Subcutaneous abdominal adipose tissue (tissue), 5 donors: ENCODE results near the gene HOXC11.

Source experiments
- H3K27ac ChIP-seq: one replicate; pipeline ENCODE4 v1.7.0; 2013; ENCODE audit warnings: low read depth, mild to moderate bottlenecking, inconsistent platforms, low read length, moderate library complexity
- H3K27me3 ChIP-seq, 5 donors: one replicate each; pipeline ENCODE4 v1.7.0; 2013; ENCODE audit warnings: low read length in 5 of 5, inconsistent platforms in 1 of 5; ENCODE audit not compliant: control insufficient read depth in 5 of 5, insufficient read depth in 4 of 5
- H3K36me3 ChIP-seq, 5 donors: one replicate each; pipeline ENCODE4 v1.7.0; 2013; ENCODE audit warnings: low read length in 5 of 5; ENCODE audit not compliant: control insufficient read depth in 5 of 5, insufficient read depth in 5 of 5
- H3K4me1 ChIP-seq, 5 donors: one replicate each; pipeline ENCODE4 v1.7.0; 2013; ENCODE audit warnings: low read length in 5 of 5, mild to moderate bottlenecking in 3 of 5, moderate library complexity in 1 of 5; ENCODE audit not compliant: control insufficient read depth in 5 of 5, insufficient read depth in 5 of 5
- H3K4me3 ChIP-seq, 5 donors: one replicate each; pipeline ENCODE4 v1.7.0; 2013; ENCODE audit warnings: low read length in 5 of 5, low read depth in 1 of 5
- H3K9ac ChIP-seq, 5 donors: one replicate each; pipeline ENCODE4 v1.7.0; 2013; ENCODE audit warnings: low read length in 5 of 5, mild to moderate bottlenecking in 4 of 5, moderate library complexity in 3 of 5
- H3K9me3 ChIP-seq, 5 donors: one replicate each; pipeline ENCODE4 v1.7.0; 2013; ENCODE audit warnings: low read length in 5 of 5; ENCODE audit not compliant: control insufficient read depth in 5 of 5
- donor health status: healthy.
- donor health status: healthy.
- donor health status: healthy.
- donor health status: healthy.
- donor health status: healthy.

Gene HOXC11

GRCh38 chr12:53998110-53998899 is 25.4 kb downstream of the HOXC11 start:
- Histone ChIP-seq H3K4me1 (peaks cover 3 to 95% (median 85%) of the 10 kb centered on the region in 5 donors), H3K27ac (peak overlapping the region; percentile 98)

DNA sequence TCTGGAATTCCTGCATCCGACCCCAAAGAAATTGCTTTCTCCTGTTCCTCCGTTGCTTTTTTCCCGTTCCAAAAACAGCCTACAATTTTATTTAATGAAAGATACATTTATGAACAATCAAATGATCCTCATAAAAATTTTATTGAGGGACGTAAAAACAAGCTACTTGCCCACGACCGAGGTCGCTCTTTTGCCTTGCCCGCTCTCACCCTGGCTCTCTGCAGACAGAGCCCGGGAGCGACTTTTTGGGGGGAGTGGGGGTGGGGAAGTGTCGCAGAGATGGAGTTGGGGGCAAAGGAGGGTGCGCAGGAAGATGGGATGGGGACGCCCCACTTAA is 25.9 kb downstream of the HOXC11 start:
- H3K27me3 ChIP-seq, result peaks cover 0 to 45% (median 35%) of the 10 kb centered on the region in 5 donors
- peak overlapping the region; percentile 47 to 78 (median 77) for H3K4me3 ChIP-seq
- H3K9me3 ChIP-seq, result no peaks in the 10 kb centered on the region
- peak overlapping the region in 2 of 5 donors; percentile 57 to 98 for H3K9ac ChIP-seq
- peaks cover 4 to 94% (median 84%) of the 10 kb centered on the region in 5 donors for H3K4me1 ChIP-seq
- no peaks in the 10 kb centered on the region for H3K36me3 ChIP-seq
- H3K27ac ChIP-seq, result peak overlapping the region; percentile 98

More at GRCh38 chr12:53998110-53998899, 25.4 kb downstream of the HOXC11 start:
- Histone ChIP-seq H3K36me3 (no peaks in the 10 kb centered on the region), H3K4me3 (peak overlapping the region; percentile 48 to 78 (median 78)), H3K27me3 (peaks cover 0 to 50% (median 33%) of the 10 kb centered on the region in 5 donors), H3K9me3 (no peaks in the 10 kb centered on the region), H3K9ac (peak overlapping the region in 4 of 5 donors; percentile 45 to 98 (median 84))

GRCh38 chr12:53999559-54000115 is 26.7 kb downstream of the HOXC11 start:
- Histone ChIP-seq H3K4me1 (peaks cover 4 to 94% (median 84%) of the 10 kb centered on the region in 5 donors), H3K4me3 (peak overlapping the region; percentile 71 to 85 (median 77)), H3K36me3 (no peaks in the 10 kb centered on the region), H3K27ac (peak overlapping the region; percentile 98), H3K9me3 (no peaks in the 10 kb centered on the region), H3K27me3 (peaks cover 0 to 50% (median 36%) of the 10 kb centered on the region in 5 donors), H3K9ac (peak overlapping the region; percentile 44 to 98 (median 83))

- peaks cover 0 to 51% (median 35%) of the 10 kb centered on the region in 5 donors for H3K27me3 ChIP-seq
Observed at GRCh38 chr12:54000116-54001114, 27.5 kb downstream of the HOXC11 start, which contains the start of gene HOXC9. Gene HOXC9 (plus strand): TSS chr12:54000161. CDS start chr12:54000189, 28 bp downstream.

GRCh38 chr12:54001283-54002187 is 28.6 kb downstream of the HOXC11 start:
- Histone ChIP-seq H3K4me3 (peak overlapping the region; percentile 68 to 85 (median 74)), H3K9me3 (no peaks in the 10 kb centered on the region), H3K4me1 (peaks cover 4 to 93% (median 83%) of the 10 kb centered on the region in 5 donors), H3K9ac (peak overlapping the region; percentile 63 to 98 (median 83)), H3K36me3 (no peaks in the 10 kb centered on the region), H3K27ac (peak overlapping the region; percentile 98), H3K27me3 (peaks cover 0 to 54% (median 31%) of the 10 kb centered on the region in 5 donors)

More at GRCh38 chr12:54000116-54001114, 27.5 kb downstream of the HOXC11 start, which contains the start of gene HOXC9:
- H3K36me3 ChIP-seq, result no peaks in the 10 kb centered on the region
- H3K9me3 ChIP-seq, result no peaks in the 10 kb centered on the region
- peak within 1 kb of the TSS; percentile 63 to 98 (median 83) for H3K9ac ChIP-seq
- peak within 1 kb of the TSS; percentile 98 for H3K27ac ChIP-seq
- peaks cover 4 to 94% (median 84%) of the 10 kb centered on the region in 5 donors for H3K4me1 ChIP-seq
- peak within 1 kb of the TSS; percentile 71 to 85 (median 77) for H3K4me3 ChIP-seq

GRCh38 chr12:54002278-54002914 is 29.5 kb downstream of the HOXC11 start:
- Histone ChIP-seq H3K27ac (peak overlapping the region; percentile 98), H3K27me3 (peaks cover 0 to 51% (median 27%) of the 10 kb centered on the region in 5 donors), H3K9ac (peak overlapping the region in 4 of 5 donors; percentile 0 to 98 (median 68)), H3K4me3 (peak overlapping the region in 4 of 5 donors; percentile 27 to 85 (median 71)), H3K9me3 (no peaks in the 10 kb centered on the region), H3K4me1 (peaks cover 4 to 93% (median 84%) of the 10 kb centered on the region in 5 donors), H3K36me3 (no peaks in the 10 kb centered on the region)

- H3K4me1 ChIP-seq, result peaks cover 4 to 92% (median 82%) of the 10 kb centered on the region in 5 donors
- peak overlapping the region in 4 of 5 donors; percentile 0 to 98 (median 68) for H3K9ac ChIP-seq
- H3K27me3 ChIP-seq, result peaks cover 2 to 50% (median 26%) of the 10 kb centered on the region in 5 donors
Observed at GRCh38 chr12:54002915-54003389, 30.0 kb downstream of the HOXC11 start.

DNA sequence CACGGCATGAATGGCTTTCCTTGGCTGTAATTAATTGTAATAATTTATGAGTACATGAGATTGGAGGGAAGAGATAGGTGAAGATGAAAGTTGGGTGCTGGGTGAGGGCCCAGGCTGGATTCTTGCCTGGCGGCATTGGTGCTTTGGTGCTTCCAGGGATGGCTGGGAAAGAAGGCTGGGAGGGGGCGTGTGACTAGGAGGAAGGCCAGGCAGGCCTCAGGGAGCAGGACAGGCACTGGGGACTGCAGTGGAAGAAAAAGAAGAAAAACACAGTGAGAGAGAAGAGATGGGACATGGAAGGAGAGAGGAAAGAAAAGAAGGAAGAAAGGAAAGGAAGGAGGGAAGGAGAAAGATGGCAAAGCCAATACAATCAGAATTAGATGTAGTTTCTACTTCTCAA is 30.7 kb downstream of the HOXC11 start:
- peak overlapping the region in 1 of 5 donors; percentile 37 for H3K4me3 ChIP-seq
- no peaks in the 10 kb centered on the region for H3K36me3 ChIP-seq
- H3K27ac ChIP-seq, result peak overlapping the region; percentile 78
- peak overlapping the region in 2 of 5 donors; percentile 72 to 86 for H3K9ac ChIP-seq
- peaks cover 4 to 91% (median 81%) of the 10 kb centered on the region in 5 donors for H3K4me1 ChIP-seq
- peaks cover 4 to 51% (median 28%) of the 10 kb centered on the region in 5 donors for H3K27me3 ChIP-seq
- H3K9me3 ChIP-seq, result no peaks in the 10 kb centered on the region

More at GRCh38 chr12:54002915-54003389, 30.0 kb downstream of the HOXC11 start:
- Histone ChIP-seq H3K36me3 (no peaks in the 10 kb centered on the region), H3K9me3 (no peaks in the 10 kb centered on the region), H3K27ac (peak overlapping the region; percentile 98), H3K4me3 (peak overlapping the region in 2 of 5 donors; percentile 68 to 74)
